GM12878 (cell line): ENCODE data around the gene SQOR. TPM values are rescaled to one million over a fixed set of nuclear protein-coding genes. Genes with fewer than 3 reads are reported as not detected.
A peak's percentile ranks its signal among the peaks of the same experiment; 100 is the strongest.

Experiments used
- ATAC-seq: fragments of 200-7000 bp; cut with Tn5 transposase; 3 replicates; pipeline ENCODE4 v1.9.1; 2020; ENCODE audit warnings: mild to moderate bottlenecking, moderate library complexity
- BruUV-seq: library from RNA; stranded (reverse); fragments of 400-500 nt; replicated peaks from 2 replicates; lab custom pipeline; 2021; lab: Mats Ljungman, UMichigan
- CTCF ChIA-PET: fragments of 300-600 bp; sonication (Branson Sonifier 250); formaldehyde crosslinking; extraction: SDS; loops from one replicate; lab custom pipeline; 2021; ENCODE audit warnings: inconsistent platforms; lab: Yijun Ruan, JAX
- POLR2A ChIA-PET: fragments of 350-600 bp; formaldehyde crosslinking; extraction: SDS; loops from one replicate; lab custom pipeline; 2021; ENCODE audit warnings: inconsistent platforms; lab: Charles Lee
- RAD21 ChIA-PET: fragments of 300-600 bp; sonication (Branson Sonifier 250); formaldehyde crosslinking; loops from one replicate; lab custom pipeline; 2023; ENCODE audit warnings: antibody characterized with exemption; ENCODE audit not compliant: unreplicated experiment; lab: Charles Lee
- SMC1A ChIA-PET: fragments of 300-600 bp; sonication (Branson Sonifier 250); formaldehyde crosslinking; loops from one replicate; lab custom pipeline; 2023; ENCODE audit not compliant: unreplicated experiment, uncharacterized antibody; lab: Charles Lee
- DNase-seq: peaks from one replicate; pipeline ENCODE4 v3.0.0-alpha.2; 2011; ENCODE audit warnings: low read depth, low spot score
- FAIRE-seq: peaks from 3 replicates; lab custom pipeline; 2011; peaks lifted over from hg19 to GRCh38; lab: Jason Lieb, UNC
- H2AFZ ChIP-seq: 2 replicates; pipeline ENCODE4 v1.6.0; 2011; ENCODE audit warnings: low read depth, low read length, control low read depth; ENCODE audit not compliant: control insufficient read depth
- H3K27ac ChIP-seq: 2 replicates; pipeline ENCODE4 v1.5.1; 2011; ENCODE audit warnings: control low read depth; ENCODE audit not compliant: control insufficient read depth, insufficient read depth
- H3K27me3 ChIP-seq, 2 experiments: replicated peaks in 1 of 2; 2 replicates each; pipeline versions ENCODE4 v1.6.0 to v1.6.1; 2011; ENCODE audit warnings: low read length in 1 of 2; ENCODE audit not compliant: control insufficient read depth in 2 of 2, insufficient read depth in 2 of 2
- H3K36me3 ChIP-seq, 2 experiments: 2 replicates each; pipeline ENCODE4 v1.5.1; 2011; ENCODE audit warnings: low read length in 1 of 2; ENCODE audit not compliant: control insufficient read depth in 2 of 2, insufficient read depth in 2 of 2
- H3K4me1 ChIP-seq: 2 replicates; pipeline ENCODE4 v1.6.1; 2011; ENCODE audit warnings: mild to moderate bottlenecking, low read length, moderate library complexity, mixed read lengths; ENCODE audit not compliant: control insufficient read depth, insufficient read depth
- H3K4me2 ChIP-seq: 2 replicates; pipeline ENCODE4 v1.6.0; 2011; ENCODE audit warnings: control low read depth; ENCODE audit not compliant: control insufficient read depth, insufficient read depth
- H3K4me3 ChIP-seq: fragments of 200-600 bp; sonication (generic); 2 replicates; pipeline ENCODE4 v1.5.1; 2016
- H3K79me2 ChIP-seq: 2 replicates; pipeline ENCODE4 v1.6.0; 2011; ENCODE audit warnings: low read length; ENCODE audit not compliant: control insufficient read depth, insufficient read depth
- H3K9ac ChIP-seq: 2 replicates; pipeline ENCODE4 v1.8.0; 2011; ENCODE audit warnings: low read length, control low read depth, mixed read lengths; ENCODE audit not compliant: control insufficient read depth, insufficient read depth
- H3K9me3 ChIP-seq: replicated peaks from 3 replicates; pipeline ENCODE4 v1.5.1; 2011; ENCODE audit warnings: mild to moderate bottlenecking, low read length; ENCODE audit not compliant: control insufficient read depth, insufficient read depth
- H4K20me1 ChIP-seq: 2 replicates; pipeline ENCODE4 v1.6.0; 2011; ENCODE audit not compliant: control insufficient read depth, insufficient read depth
- BHLHE40 ChIP-seq, 2 experiments: fragments of 450-650 bp in 1 of 2; IDR thresholded peaks; 2 replicates each; pipeline ENCODE4 v1.6.1; 2011 to 2017; ENCODE audit warnings: low read depth in 2 of 2, borderline replicate concordance in 1 of 2, improper control_type of control experiment in 1 of 2, low read length in 1 of 2, mild to moderate bottlenecking in 1 of 2
- CREM ChIP-seq: IDR thresholded peaks from 2 replicates; pipeline ENCODE4 v1.6.1; 2014; ENCODE audit warnings: antibody characterized with exemption, low read depth
- E2F8 ChIP-seq: fragments of 450-650 bp; IDR thresholded peaks from 2 replicates; pipeline ENCODE4 v1.6.1; 2018; ENCODE audit warnings: mild to moderate bottlenecking, low read depth, moderate library complexity; ENCODE audit not compliant: partially characterized antibody
- EP300 ChIP-seq, 2 experiments: fragments of 150-350 bp in 1 of 2; IDR thresholded peaks; 2 replicates each; pipeline ENCODE4 v1.6.1; 2011 to 2012; ENCODE audit warnings: low read depth in 2 of 2, low read length in 2 of 2, borderline replicate concordance in 1 of 2, improper control_type of control experiment in 1 of 2, inconsistent platforms in 1 of 2; ENCODE audit not compliant: control insufficient read depth in 1 of 2
- FOXK2 ChIP-seq: fragments of 450-650 bp; IDR thresholded peaks from 2 replicates; pipeline ENCODE4 v1.6.1; 2017; ENCODE audit warnings: mild to moderate bottlenecking, moderate library complexity
- NR2F1 ChIP-seq: fragments of 450-650 bp; conservative IDR thresholded peaks from 2 replicates; pipeline ENCODE4 v1.6.1; 2017; ENCODE audit warnings: mild to moderate bottlenecking
- PAX5 ChIP-seq: IDR thresholded peaks from 2 replicates; pipeline ENCODE4 v1.6.1; 2011; ENCODE audit warnings: low read depth, low read length, borderline replicate concordance
- RAD21 ChIP-seq: IDR thresholded peaks from 2 replicates; pipeline ENCODE4 v1.6.1; 2011; ENCODE audit warnings: mild to moderate bottlenecking, low read depth, low read length, moderate library complexity; ENCODE audit not compliant: insufficient read depth
- RB1 ChIP-seq: fragments of 450-650 bp; formaldehyde crosslinking; IDR thresholded peaks from 2 replicates; pipeline ENCODE4 v1.6.1; 2017; ENCODE audit warnings: mild to moderate bottlenecking, borderline replicate concordance
- RBBP5 ChIP-seq: fragments of 200-600 bp; sonication (generic); conservative IDR thresholded peaks from 2 replicates; pipeline ENCODE4 v1.6.1; 2016
- SMC3 ChIP-seq: IDR thresholded peaks from 2 replicates; pipeline ENCODE4 v1.6.1; 2011; ENCODE audit warnings: low read length, improper control_type of control experiment, borderline replicate concordance
- USF1 ChIP-seq: IDR thresholded peaks from 2 replicates; pipeline ENCODE4 v1.6.1; 2011; ENCODE audit warnings: borderline replicate concordance, low read depth, mild to moderate bottlenecking, moderate library complexity, mixed read lengths, low read length; ENCODE audit not compliant: insufficient read depth; ENCODE audit errors: extremely low read length
- ZBED1 ChIP-seq: IDR thresholded peaks from 2 replicates; pipeline ENCODE4 v1.6.1; 2016; ENCODE audit warnings: borderline replicate concordance
- ZBTB33 ChIP-seq: fragments of 450-650 bp; IDR thresholded peaks from 2 replicates; pipeline ENCODE4 v1.6.1; 2017; ENCODE audit warnings: mild to moderate bottlenecking
- WGBS: methylation state at CpG from one replicate; pipeline ENCODE4 v1.1.6; 2016; ENCODE audit warnings: low lambda C conversion rate; ENCODE audit not compliant: insufficient replicate concordance, insufficient coverage; ENCODE audit errors: missing lambda C conversion rate; 5-methylcytosine and 5-hydroxymethylcytosine counted together
- in situ Hi-C: fragments of 300-500 bp; cut with MboI; formaldehyde crosslinking; loops from 9 replicates; pipeline ENCODE4 v1.14.3; 2018; ENCODE audit warnings: mixed read lengths
- intact Hi-C: fragments of 100-400 bp; cut with micrococcal nuclease; formaldehyde crosslinking; loops from one replicate; pipeline ENCODE4 v1.14.2; 2022; ENCODE audit not compliant: unreplicated experiment
- polyA plus RNA-seq, 11 experiments: library from polyadenylated mRNA; depleted of rRNA in 4 of 11; unstranded in 6 of 11; stranded (reverse) in 5 of 11; fragments of >200 nt; fragmentation: Nextera tagmentation in 4 of 11; fragmentation: Illumina TruSeq in 1 of 11; extraction: Ambion mirVana in 4 of 11; extraction: Trizol in 1 of 11; gene quantifications; 1 replicate in 1 of 11; 2 replicates in 10 of 11; pipeline versions ENCODE4 v1.2.1 to v1.2.3, GENCODE V29; 2011 to 2016; ENCODE audit warnings: inconsistent platforms in 2 of 11, missing spikeins in 2 of 11, low read depth in 1 of 11
- total RNA-seq, 4 experiments: library from RNA; depleted of rRNA in 3 of 4; stranded (reverse); fragments of >200 nt in 3 of 4; fragmentation: Illumina TruSeq in 1 of 4; extraction: Trizol in 1 of 4; gene quantifications; 2 replicates each; pipeline versions ENCODE4 v1.2.1 to v1.2.3, GENCODE V29; 2013 to 2021

SQOR gene
- total and polyA plus RNA-seq, 10 of the 15 experiments (the other 5 are each of a cell fraction or from before 2014, with no cell fraction given) = 14.5 to 74.7 (median 44.2) TPM

GRCh38 chr15:45611305-45611704 is 23.5 kb upstream of the SQOR start (continued):
- TF ChIP-seq SMC3 = peak; percentile 40; the same call in 1 of the 2 replicates
- peak; percentile 61 for TF ChIP-seq RAD21
- no peak for TF ChIP-seq PAX5
- TF ChIP-seq E2F8 = no peak
- no peak for TF ChIP-seq FOXK2
- TF ChIP-seq NR2F1 = no peak

- in situ Hi-C loops = loop anchor here (5.0 kb wide), 1 partner anchor 156 kb away; no protein-coding TSS in a partner anchor
- CTCF ChIA-PET = interaction anchor here (0.6 to 7.3 kb wide), 35 partner anchors 9 to 450 kb away, joined by 3 to 245 read pairs (median 5); partner anchors contain the start of gene BLOC1S6
- Histone ChIP-seq H3K79me2 (no peaks in the 10 kb centered on the region), H3K9ac (0 out of 2 replicates have a peak overlapping the region, but pooled peaks have one; percentile 9), H3K27me3 (no peaks in the 10 kb centered on the region), H2AFZ (peak overlapping the region; percentile 55), H3K4me1 (no peaks in the 10 kb centered on the region; the same call in 1 of the 2 replicates), H3K36me3 (peaks cover 0 to 2% of the 10 kb centered on the region in 2 experiments; a peak in 2 of 4 replicates), H4K20me1 (no peaks in the 10 kb centered on the region)
- POLR2A ChIA-PET = no interaction called here
- RAD21 ChIA-PET = interaction anchor here (0.9 to 4.7 kb wide), 9 partner anchors 13 to 448 kb away, joined by 3 to 83 read pairs (median 5); partner anchors contain the start of gene BLOC1S6
- DNase-seq (no peak), ATAC-seq (peak; percentile 52)
- WGBS = 0% methylated on average over 1 of the region's 1 CpG
- SMC1A ChIA-PET = interaction anchor here (0.9 to 6.8 kb wide), 15 partner anchors 9 to 486 kb away, joined by 3 to 115 read pairs (median 4); partner anchors contain the start of gene BLOC1S6
- BruUV-seq = no TSS peak
- intact Hi-C loops = loop anchor here (2.0 to 10.0 kb wide), 2 partner anchors 90 to 408 kb away; partner anchors contain the start of gene SLC30A4
- TF ChIP-seq BHLHE40 (IDR thresholded peaks at IDR 0.05; ENCODE audit: borderline replicate concordance in 1 of 2, low read depth in 2 of 2, low read length in 1 of 2) = no peak
- TF ChIP-seq ZBTB33 = no peak
- no peak for TF ChIP-seq RBBP5
- no peak for TF ChIP-seq RB1
- TF ChIP-seq CREM = no peak
- no peak for TF ChIP-seq ZBED1
- TF ChIP-seq EP300 (IDR thresholded peaks at IDR 0.05; ENCODE audit: borderline replicate concordance in 1 of 2, control insufficient read depth in 1 of 2, low read depth in 2 of 2, low read length in 2 of 2) = no peak
- no peak for TF ChIP-seq USF1
- TF ChIP-seq, all 136 proteins: peak for 0
- H3K4me3 ChIP-seq = no peak overlapping the region
- no peak overlapping the region; the same call in 1 of the 2 replicates for H3K4me2 ChIP-seq
- no peaks in the 10 kb centered on the region for H3K9me3 ChIP-seq
- FAIRE-seq = no peak
- H3K27ac ChIP-seq = 0 out of 2 replicates have a peak overlapping the region, but pooled peaks have one; percentile 11
Measured at GRCh38 chr15:45612790-45613415, 21.9 kb upstream of the SQOR start.
